NCI-H2227 (cell line): Measurements from ENCODE around the gene VSTM2B.
A peak's percentile ranks its signal among the peaks of the same experiment; 100 is the strongest.

ENCODE experiments used
- DNase-seq: peaks from one replicate; lab custom pipeline; 2025; ENCODE audit not compliant: unreplicated experiment; lab: John Stamatoyannopoulos, UW

The VSTM2B gene

DNA sequence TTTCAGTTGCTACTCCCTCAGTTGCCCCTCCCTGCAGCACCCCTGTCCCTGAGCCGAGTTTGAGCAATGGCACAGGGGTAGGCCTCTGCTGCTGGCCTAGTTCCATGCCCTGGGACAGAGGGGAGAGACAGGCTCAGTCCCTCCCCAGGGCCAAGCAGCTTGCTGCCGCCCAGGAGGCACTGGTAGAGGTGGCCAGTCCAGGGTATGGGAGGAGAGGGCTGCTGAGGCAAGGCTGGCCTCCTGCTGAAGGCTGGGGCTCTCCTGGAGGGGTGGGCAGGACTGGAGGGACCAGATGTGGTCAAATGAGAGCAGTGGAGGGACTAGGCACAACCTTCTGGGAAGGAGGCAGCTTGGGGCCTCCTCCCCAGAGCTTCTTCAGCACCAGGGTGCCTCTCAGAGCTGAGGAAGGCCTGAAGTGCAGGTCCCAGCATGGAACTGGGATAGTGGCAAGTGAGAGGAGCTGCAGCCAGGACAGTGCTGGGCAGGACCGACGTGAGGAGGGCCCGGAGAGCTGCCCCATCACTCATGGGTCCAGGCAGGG is 29.8 kb upstream of the VSTM2B start:
- no peak for DNase-seq

DNA sequence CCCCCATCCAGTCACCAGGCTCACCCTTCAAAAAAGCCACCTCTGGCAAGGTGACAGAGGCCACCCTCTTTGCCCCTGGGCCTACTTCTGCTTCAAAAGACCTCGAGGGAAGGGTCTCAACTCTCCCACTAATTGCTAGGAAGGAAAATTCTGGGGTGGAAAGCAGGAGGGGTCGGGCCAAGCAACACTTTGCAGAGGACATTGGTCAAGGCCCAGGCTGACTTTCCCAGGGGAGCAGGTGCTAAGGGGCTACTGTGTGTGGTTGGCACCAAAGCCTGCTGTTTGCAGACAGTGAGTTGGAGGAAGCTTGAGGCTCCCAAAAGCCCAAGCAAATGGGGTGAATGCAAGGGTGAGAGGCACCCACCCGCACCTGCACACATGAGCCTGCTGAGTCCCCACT is 28.6 kb upstream of the VSTM2B start:
- DNase-seq: no peak

DNA sequence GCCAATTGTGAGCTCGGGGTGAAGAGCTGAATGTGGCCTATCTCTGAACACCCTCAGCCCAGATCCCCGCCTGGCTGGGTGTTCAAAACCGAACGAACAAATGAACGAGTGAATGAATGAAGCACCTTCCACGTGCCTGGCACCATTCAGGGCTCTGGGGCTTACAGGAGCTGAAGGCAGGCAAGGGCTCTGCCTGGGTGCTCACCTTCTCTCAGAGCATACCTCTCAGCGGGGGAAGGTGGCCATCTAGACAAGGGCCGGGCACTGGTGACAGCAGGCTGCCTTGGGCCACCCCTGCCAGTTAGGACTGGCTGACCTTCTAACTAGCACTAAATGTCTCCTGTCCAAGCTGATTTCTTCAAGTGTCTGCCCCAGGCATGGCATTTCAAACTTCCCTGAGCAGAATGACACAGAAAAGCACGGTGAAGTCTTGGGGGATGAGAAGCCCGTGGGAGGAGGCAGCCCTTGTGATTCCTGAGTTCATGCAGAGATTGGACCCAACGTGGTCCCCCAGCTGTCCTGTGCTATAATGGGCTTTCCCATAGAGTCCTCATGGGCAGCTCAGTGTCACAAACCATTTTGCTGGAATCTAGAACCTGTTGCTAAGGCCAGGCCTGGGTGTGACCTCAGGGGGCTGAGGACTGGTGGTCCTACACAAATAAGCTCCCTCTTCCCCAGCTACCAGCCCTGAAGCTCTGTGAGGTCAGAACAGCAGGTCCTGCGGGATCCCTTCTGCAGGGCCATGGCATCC is 27.9 kb upstream of the VSTM2B start:
- no peak for DNase-seq

DNA sequence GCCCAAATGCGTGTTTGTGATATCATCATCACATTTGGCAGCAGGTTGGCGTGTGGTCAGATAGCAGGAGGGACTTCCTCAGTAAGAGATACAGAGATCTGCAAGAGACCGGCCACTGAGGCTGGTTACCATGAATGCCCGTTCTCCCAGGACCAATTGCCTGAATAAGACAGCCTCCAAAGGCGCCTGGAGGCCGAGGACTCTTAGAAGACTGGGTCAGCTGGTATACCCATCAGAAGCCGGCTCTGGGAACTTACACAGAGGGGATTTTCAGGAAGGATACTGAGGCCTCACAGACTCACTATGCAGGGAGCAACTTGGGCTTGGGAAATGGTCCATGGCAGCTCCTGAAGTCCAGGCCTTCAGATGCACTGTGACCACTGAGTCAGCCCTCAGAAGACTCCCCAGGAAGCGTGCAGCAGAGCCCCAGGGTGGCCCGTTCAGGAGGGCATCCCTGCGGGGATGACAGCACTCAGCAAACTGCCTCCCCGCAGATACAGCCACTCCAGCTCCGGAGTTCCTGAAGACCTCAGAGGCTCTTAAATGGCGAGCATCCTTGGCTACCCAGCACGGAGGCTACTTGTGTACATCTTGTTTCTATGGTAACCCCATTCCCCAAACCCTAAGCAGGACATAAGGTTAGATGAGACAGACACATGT is 26.4 kb upstream of the VSTM2B start:
- DNase-seq: no peak

DNA sequence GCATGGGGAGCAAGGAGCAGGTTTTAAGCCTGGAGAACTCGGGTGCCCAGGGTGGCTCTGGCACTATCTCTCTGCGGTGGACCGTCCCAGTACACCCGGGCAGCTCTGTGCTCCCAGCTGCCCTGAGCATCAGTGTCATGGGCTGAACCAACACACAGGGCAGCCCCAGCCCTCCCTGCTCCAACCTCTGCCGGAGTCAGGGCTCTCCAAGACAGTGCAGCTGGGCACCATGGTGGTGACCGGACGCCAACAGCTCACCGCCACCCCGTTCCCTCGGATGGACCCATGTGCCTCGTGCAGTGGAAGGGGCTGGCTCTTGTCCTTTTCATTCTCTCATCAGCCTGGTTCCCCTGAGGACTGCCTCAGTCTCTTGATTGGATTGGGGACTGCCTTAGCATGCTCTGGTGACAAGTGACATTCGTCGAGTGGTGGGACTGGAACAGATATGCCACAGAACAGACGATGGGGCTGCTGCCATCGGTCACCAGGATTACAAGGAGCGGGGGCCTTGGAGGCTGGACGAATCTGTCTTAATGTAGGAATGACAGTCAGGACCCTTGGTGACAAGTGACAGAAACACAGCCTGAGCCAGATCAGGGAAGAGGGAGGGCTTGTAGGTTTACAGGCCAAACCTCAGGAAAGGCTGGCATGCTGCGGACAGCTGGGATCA is 25.7 kb upstream of the VSTM2B start:
- DNase-seq: no peak

DNA sequence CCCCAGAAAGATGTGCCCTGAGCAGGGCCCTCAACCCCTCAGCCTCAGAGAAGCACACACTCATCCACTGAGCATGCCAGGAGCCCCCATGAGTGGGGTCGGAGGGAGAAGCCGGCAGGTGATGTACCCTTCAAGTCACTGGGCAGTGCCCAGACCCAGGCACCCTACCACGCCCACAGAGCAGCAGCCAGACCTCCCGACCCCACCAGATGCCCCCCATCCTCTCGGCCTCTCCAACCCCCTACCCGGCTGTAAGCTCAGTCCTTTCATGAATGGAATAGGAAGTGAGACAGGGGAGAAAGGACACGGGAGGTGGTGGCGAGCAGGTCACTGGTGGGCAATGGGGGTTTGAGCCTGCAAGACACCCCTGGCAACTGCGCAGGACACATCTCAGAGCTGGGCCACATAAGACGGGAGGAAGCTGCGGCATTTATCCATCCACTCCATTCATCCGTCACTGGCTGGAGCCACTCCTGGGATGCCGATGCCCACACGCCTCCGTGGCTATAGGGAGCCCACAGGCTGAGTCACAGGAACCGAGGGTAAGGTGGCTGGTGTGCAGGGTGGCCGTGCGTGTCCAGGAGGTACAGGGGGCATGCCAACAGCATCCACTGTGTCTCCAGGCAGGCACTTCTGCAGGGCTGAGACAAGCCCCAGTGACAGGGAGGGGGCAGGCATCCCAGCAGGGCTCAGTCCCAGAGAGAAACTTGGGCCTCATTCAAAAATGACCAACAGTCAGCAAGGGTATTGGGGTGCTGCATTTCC is 23.8 kb upstream of the VSTM2B start:
- no peak for DNase-seq

DNA sequence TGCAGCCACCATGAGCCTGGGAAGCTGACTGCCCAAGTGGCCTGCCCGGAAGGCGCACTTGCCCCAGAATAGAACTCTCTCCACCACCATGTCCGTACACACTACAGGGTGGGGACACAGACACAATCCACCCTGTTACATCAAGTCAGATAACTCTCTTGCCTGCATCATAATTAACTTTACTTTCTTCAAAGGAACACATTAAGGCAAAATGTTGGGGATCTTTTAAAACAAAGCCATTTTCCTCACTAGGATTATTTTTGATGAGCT is 23.3 kb upstream of the VSTM2B start:
- no peak for DNase-seq

DNA sequence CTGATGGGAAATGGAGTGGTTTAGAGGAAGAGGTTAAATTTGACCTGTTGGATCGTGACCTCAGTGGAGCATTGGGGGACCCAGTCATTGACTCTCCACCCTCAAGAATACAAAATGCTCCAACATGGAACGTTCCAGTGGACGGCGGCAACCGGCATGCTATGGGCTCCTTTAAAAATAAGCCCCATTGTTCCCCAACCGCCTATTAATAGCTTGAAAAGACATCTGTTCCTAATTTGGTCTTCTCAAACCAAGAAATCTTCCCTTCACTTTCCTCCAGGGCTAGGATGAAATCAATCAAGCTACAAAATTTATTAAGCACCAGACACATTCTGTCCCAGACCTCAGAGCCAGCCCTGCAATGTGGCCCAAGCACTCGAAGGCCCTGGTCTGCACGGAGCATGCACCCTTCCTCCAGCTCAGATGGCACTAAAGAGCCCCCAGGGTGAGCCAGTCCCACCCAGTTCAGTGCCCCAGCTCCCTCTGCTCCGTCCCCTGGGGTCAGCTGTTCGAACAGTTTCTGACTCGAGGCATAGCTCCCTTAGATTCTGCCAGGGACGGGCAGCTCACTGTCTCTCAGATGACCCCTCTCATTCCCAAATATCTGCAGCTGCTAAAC is 22.5 kb upstream of the VSTM2B start:
- DNase-seq: no peak

DNA sequence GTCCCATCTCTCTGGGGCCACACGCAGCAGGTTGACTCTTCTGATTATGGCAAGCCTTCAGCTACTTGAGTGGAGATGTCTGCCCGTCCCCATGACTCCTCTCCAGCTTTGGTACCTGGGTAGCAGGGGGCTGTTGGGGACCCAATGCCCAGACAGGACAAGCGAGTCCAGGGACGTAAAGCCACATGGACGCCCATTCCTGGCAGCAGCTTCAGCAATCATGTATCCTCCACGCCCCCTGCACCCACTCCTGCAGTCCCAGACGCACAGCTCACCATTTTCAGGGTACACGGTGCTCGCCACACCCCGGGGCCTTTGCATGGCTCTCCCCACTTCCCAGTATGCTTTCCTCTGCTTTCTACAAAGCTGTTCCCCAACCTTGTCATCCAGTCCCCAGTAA is 22.0 kb upstream of the VSTM2B start:
- no peak for DNase-seq

DNA sequence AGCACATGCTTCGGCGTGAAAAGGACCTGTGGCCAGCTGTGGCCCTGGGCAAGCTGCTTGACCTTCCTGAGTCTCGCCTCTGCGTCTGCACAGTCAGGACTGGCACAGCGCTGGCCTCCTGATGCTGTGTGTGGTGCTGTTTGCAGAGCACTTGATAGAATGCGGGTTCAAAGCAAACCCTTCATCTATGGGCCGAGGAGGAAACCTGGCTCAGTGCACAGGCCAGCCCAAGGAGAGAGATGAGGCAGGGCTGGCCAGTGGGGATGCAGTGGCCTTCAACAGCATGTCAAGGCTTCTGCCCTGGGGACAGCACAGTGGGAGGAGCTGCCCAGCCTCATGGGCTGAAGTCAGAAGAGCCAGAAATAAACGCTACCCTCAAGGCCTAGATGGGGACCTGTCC is 21.3 kb upstream of the VSTM2B start:
- no peak for DNase-seq

DNA sequence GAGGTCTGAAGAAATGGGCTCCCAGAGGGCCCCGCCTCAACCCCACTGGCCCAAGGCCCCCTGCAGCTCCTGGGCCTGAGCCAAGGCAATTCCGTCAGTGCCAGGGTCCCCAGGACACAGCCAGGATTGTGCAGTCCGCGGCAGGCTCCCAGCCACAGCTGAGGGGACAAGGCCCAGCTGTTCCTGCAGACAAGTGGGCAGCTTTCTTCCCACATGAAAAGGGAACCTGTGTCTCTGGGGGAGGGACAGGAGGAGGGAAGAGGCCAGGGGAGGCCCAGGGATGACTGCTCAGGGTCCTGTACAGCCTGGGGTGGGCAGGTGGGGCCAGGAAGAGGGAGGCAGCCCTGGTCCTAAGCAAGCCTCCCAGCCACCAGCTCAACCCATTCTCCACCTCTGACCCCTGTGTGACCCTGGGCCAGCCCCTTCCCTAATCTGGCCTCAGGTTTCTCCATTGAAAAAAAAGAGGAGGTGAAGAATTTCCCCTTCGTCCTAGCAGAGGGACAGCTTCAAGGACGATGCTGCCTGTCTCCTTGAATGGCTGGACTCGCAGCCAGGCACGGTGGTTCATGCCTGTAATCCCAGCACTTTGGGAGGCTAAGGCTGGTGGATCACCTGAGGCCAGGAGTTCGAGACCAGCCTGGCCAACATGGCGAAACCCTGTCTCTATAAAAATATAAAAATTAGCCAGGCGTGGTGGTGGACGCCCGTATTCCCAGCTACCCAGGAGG is 20.5 kb upstream of the VSTM2B start:
- no peak for DNase-seq

DNA sequence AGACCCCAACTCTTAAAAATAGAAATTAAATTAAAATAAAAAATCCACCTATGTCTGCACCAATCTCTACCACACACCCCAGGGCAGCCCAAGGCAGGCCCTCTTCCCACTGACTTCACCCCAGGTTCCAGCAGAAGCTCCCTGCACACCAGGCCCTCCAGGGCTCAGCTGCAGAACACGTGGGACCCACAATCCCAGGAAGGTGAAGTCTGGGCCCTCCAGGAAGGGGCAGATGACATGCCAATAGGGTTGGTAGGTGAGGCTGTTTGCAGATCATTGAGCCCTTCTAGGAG is 19.2 kb upstream of the VSTM2B start:
- DNase-seq: no peak

DNA sequence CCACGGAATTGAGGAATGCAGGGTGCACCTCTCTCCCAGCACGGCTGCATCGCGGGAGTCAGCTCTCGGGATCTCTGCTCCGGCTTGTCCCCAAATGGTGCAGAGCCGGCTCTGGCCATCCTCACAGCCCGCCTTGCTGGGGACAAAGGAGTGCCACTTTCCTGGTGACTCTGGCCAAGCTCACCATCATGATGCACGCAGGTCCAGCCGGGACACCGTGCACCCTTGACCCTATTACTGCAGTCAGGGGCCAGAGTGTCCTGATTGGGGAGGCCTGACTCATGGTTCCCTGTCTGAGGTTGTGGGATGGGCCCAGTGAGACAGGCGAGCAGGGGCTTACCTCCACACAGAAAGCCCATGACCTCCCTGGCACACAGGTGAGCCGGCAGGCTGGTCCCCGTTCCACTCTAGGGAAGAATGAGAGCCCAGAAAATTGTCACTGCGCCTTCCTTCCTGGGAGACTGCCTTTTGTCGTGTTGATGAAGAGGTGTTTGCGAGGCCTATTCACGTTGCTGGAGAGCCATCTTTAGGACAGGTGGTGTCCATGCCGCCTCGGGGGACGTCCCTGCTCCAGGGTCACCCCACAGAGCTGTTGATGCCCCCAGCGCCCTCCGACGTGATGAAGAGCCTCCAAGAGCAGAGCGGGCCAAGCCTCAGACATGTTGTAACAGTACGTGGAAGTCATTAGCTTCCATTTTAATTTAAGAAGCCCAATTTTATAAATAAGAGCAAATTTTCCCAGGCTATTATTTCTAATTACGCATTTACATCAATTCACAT is 18.5 kb upstream of the VSTM2B start:
- no peak for DNase-seq

DNA sequence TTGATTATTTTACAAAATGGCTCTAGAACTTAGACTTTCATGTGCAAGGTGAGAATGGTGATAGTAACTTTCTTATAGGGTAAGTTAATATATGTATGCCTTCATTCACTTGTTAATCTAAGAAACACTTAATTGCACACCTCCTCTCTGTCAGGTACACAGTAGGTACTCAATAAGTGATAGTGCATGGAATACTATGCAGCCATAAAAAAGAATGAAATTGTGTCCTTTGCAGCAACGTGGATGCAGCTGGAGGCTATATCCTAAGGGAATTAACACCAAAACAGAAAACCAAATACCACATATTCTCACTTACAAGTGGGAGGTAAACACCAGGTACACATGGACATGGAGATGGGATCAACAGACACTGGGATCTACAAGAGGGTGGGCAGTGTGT is 17.6 kb upstream of the VSTM2B start:
- no peak for DNase-seq

DNA sequence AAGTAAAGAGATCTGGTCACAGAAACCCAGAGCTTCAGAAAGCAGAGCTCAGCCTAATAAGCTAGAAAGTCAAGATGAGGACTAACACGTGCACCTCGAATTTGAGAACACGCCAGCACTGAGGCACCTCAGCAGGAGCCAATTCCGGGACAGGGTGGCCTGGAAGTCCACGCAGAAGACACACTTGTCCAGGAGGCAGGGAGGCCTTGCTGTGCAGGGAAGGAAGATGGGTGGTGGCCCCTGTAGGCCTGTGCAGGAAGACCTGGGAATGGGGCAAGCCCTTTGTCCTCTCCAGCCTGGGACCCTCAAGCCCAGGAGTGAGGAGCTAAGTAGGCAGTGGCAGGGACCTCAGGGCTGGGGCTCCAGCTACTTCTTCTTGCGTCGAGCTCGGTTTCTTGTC is 16.3 kb upstream of the VSTM2B start:
- no peak for DNase-seq

DNA sequence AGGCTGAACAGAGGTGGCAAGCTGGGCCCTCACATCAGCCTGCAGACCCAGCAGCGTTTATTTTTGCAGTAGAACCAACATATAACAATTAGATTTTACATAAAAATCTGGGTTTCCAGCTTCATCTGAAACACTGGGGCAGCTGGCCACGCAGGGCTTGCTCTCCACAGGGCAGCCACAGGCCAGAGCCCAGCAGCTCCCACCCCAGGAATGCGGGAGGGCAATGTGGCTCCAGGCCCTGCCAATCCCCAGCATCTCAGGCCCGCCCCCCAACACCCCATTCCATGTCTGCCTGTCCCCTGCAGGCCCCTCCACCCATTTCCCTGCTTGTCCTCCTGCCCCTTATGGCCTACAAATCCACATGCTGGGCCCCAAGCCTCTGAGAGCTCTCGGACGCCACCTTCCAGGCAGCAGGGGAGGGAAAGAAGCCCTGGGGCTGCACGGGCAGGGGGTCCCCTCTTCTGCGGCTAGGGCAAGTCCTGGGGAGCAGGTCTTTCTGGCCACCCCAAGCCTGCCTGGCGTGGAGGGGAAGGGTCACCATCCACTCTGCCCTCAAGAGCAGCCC is 15.0 kb upstream of the VSTM2B start:
- DNase-seq: no peak

DNA sequence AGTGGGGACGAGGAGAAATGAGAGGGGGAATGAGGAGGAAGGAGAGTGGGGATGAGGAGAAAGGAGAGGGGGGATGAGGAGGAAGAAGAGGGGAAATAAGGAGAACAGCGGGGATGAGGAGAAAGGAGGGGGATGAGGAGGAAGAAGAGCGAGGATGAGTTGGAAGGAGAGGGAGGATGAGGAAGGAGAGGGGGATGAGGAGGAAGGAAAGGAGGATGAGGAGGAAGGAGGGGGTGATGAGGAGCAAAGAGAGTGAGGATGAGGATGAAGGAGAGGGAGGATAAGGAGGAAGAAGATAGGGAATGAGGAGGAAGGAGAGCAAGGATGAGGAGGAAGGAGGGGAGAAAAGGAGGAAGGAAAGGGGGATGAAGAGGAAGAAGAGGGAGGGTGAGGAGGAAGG is 14.0 kb upstream of the VSTM2B start:
- DNase-seq: no peak

DNA sequence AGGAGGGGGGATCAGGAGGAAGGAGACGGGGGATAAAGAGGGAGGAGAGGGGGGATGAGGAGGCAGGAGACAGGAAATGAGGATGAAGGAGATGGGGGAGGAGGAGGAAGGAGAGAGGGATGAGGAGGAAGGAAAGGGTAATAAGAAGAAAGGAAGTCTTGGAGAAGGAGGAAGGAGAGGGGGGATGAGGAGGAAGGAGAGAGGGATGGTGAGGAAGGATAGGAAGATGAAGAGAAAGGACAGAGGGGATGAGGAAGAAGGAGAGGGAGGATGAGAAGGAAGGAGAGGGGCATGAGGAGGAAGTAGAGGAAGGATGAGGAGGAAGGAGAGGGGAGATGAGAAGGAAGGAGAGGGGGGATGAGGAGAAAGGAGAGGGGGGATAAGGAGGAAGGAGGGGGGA is 13.0 kb upstream of the VSTM2B start:
- DNase-seq: no peak

DNA sequence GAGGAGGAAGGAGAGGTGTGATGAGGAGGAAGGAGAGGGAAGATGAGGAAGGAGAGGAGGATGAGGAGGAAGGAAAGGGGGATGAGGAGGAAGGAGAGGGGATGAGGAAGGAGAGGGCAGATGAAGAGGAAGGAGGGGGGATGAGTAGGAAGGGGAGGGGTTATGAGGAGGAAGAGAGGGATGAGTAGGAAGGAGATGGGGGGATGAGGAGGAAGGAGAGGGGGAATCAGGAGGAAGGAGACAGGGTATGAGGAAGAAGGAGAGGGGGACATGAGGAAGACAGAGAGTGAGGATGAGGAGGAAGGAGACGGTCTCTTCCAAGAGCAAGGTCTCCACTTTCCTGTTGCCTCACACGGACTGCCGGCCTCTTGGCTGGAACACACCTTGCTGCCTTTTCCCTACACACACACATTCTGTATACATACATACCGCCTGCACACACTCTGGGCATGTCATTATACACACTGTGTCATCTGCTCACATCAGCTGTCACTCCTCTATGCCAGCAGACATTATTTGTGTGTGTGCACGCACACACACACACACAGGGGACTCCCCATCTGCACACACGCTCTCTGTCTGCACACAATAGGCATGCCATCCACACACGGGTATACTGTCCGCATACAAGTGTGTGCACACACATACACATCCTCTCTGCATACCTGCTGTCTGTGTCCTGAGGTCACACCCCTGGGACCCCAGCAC is 11.1 kb upstream of the VSTM2B start:
- peak; percentile 77 for DNase-seq
